SK-N-SH (cell line): ENCODE results near the gene TSNAXIP1. TPM values are rescaled to one million over a fixed set of nuclear protein-coding genes. Genes with fewer than 3 reads are reported as not detected.

Experiments used
- polyA plus RNA-seq, 3 experiments: library from polyadenylated mRNA; depleted of rRNA; stranded (reverse); fragments of >200 nt; gene quantifications; 2 replicates each; pipeline ENCODE4 v1.2.3, GENCODE V29; 2012
- small RNA-seq, 7 experiments: library from RNA; depleted of rRNA; stranded (forward); fragments of <200 nt; gene quantifications; one replicate each; pipeline ENCODE3, GENCODE V24; 2012

Gene TSNAXIP1
- polyA plus RNA-seq, 1 of the 3 experiments (the other 2 are of a cell fraction) = 4.4 TPM

Small RNA genes within 50 kb of the gene (small RNA-seq; reads per million reads assigned to genes)
- gene AC040162.2 = 0 to 0.10 (median 0) reads per million in 7 experiments

Other genes with a start within 250 kb of the TSNAXIP1 start
- 18.8 and 19.6 TPM in 2 replicates for gene CTCF, start 244.4 kb upstream of the TSNAXIP1 start, polyA plus RNA-seq (2012; rRNA removed)
- 4.4 and 4.9 TPM in 2 replicates for gene CARMIL2, start 161.7 kb upstream of the TSNAXIP1 start, polyA plus RNA-seq (2012; rRNA removed)
- 31.3 and 37.8 TPM in 2 replicates for gene ACD, start 146.6 kb upstream of the TSNAXIP1 start, polyA plus RNA-seq (2012; rRNA removed)
- gene PARD6A, start 145.9 kb upstream of the TSNAXIP1 start, polyA plus RNA-seq (2012; rRNA removed) = 5.7 and 9.0 TPM in 2 replicates
- gene ENKD1, start 140.1 kb upstream of the TSNAXIP1 start, polyA plus RNA-seq (2012; rRNA removed) = 19.5 and 21.0 TPM in 2 replicates
- gene C16orf86, start 140.1 kb upstream of the TSNAXIP1 start, polyA plus RNA-seq (2012; rRNA removed) = 4.3 and 5.1 TPM in 2 replicates
- gene GFOD2, start 87.6 kb upstream of the TSNAXIP1 start, polyA plus RNA-seq (2012; rRNA removed) = 19.0 and 19.3 TPM in 2 replicates
- 11.9 and 12.1 TPM in 2 replicates for gene RANBP10, start 329 bp upstream of the TSNAXIP1 start, polyA plus RNA-seq (2012; rRNA removed)
- 32.3 and 34.8 TPM in 2 replicates for gene THAP11, start 35.4 kb downstream of the TSNAXIP1 start, polyA plus RNA-seq (2012; rRNA removed)
- 287 and 449 TPM in 2 replicates for gene NUTF2, start 40.0 kb downstream of the TSNAXIP1 start, polyA plus RNA-seq (2012; rRNA removed)
- 48.6 and 57.6 TPM in 2 replicates for gene CENPT, start 40.8 kb downstream of the TSNAXIP1 start, polyA plus RNA-seq (2012; rRNA removed)
- gene EDC4, start 66.2 kb downstream of the TSNAXIP1 start, polyA plus RNA-seq (2012; rRNA removed) = 38.0 and 45.1 TPM in 2 replicates
- 0.41 and 0.45 TPM in 2 replicates for gene NRN1L, start 78.0 kb downstream of the TSNAXIP1 start, polyA plus RNA-seq (2012; rRNA removed)
- gene PSKH1, start 86.4 kb downstream of the TSNAXIP1 start, polyA plus RNA-seq (2012; rRNA removed) = 30.1 and 31.4 TPM in 2 replicates
- gene CTRL, start 125.0 kb downstream of the TSNAXIP1 start, polyA plus RNA-seq (2012; rRNA removed) = 1.3 and 1.9 TPM in 2 replicates
- 52.7 and 57.8 TPM in 2 replicates for gene PSMB10, start 130.0 kb downstream of the TSNAXIP1 start, polyA plus RNA-seq (2012; rRNA removed)
- gene LCAT, start 137.2 kb downstream of the TSNAXIP1 start, polyA plus RNA-seq (2012; rRNA removed) = 11.1 and 14.4 TPM in 2 replicates
- 54.3 and 75.8 TPM in 2 replicates for gene SLC12A4, start 161.7 kb downstream of the TSNAXIP1 start, polyA plus RNA-seq (2012; rRNA removed)
- gene DPEP3, start 173.6 kb downstream of the TSNAXIP1 start, polyA plus RNA-seq (2012; rRNA removed) = not detected in 2 replicates
- gene DPEP2, start 192.6 kb downstream of the TSNAXIP1 start, polyA plus RNA-seq (2012; rRNA removed) = not detected in 2 replicates
- not detected in 2 replicates for gene DPEP2NB, start 209.0 kb downstream of the TSNAXIP1 start, polyA plus RNA-seq (2012; rRNA removed)
- 10.8 and 12.0 TPM in 2 replicates for gene DDX28, start 216.3 kb downstream of the TSNAXIP1 start, polyA plus RNA-seq (2012; rRNA removed)
- gene DUS2, start 216.4 kb downstream of the TSNAXIP1 start, polyA plus RNA-seq (2012; rRNA removed) = 16.1 and 16.5 TPM in 2 replicates